GM19452 (cell line): ENCODE results near the gene TUSC2.

Experiments used
- ATAC-seq: cut with Tn5 transposase; IDR thresholded peaks from one replicate; pipeline ENCODE4 v1.9.1; 2021; ENCODE audit not compliant: unreplicated experiment

The TUSC2 gene

GRCh38 chr3:50337175-50337861 is 9.3 kb upstream of the TUSC2 start:
- ATAC-seq = peak; percentile 68

- ATAC-seq = peak; percentile 38
These were observed 8.6 kb upstream of the TUSC2 start for GRCh38 chr3:50336452-50337174.

DNA sequence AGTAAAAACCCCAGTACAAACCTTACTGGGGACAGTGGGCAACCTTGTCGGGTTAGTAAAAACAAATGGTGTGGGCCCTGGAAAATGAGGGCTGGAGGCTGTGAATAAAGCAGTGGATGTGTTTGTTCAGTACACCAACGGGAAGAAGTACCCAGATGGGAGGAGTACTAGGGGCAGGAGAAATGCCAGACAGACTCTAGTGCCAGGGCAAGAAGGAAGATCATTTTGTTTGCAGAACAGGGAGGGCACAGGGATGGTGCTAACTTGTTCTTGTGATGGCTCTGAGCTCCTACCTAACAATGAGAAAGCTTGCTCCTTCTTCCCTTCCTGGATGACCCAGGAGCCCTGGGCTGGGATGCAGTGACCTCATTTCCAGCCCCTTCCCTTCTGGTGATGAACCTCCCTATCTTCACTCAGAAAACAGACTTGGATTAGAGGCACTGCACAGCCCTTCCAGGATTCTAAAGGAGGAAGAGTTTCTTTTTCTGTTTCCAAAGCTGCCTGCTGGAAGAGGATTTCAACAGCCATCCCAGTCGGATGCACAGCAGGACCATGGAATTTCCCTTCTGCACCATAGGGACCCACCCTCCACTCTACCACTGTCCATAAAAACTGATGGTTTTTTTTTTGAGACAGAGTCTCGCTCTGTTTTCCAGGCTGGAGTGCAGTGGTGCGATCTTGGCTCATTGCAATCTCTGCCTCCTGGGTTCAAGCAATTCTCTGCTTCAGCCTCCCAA is 6.5 kb upstream of the TUSC2 start:
- ATAC-seq = no peak

DNA sequence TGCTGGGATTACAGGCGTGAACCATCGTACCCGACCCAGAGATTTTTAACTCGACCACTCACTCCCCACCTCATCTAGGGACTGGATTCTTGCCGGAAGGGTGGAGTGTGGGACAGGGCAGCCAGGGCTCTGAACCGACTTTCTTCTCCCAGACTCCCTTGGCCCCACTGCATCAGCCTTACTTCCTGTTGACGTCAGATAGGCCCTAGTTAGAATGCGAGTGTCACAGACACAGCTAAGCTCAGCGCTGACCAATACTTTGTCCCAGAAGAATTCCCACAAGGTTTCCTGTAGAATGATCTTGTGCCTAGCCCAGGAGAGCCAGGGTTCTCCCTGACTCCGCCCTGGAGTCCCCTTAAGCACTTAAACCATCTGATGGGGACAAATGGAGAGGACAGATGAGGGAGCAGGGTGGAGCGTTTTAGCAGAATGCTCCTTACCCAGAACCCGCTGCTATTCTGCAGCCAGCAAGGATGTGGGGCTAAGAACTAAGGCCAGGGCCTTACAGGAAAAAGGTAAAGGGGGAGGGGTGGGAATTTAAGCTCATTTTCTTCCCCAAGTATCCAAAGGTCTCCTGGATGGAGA is 5.8 kb upstream of the TUSC2 start:
- ATAC-seq = no peak

DNA sequence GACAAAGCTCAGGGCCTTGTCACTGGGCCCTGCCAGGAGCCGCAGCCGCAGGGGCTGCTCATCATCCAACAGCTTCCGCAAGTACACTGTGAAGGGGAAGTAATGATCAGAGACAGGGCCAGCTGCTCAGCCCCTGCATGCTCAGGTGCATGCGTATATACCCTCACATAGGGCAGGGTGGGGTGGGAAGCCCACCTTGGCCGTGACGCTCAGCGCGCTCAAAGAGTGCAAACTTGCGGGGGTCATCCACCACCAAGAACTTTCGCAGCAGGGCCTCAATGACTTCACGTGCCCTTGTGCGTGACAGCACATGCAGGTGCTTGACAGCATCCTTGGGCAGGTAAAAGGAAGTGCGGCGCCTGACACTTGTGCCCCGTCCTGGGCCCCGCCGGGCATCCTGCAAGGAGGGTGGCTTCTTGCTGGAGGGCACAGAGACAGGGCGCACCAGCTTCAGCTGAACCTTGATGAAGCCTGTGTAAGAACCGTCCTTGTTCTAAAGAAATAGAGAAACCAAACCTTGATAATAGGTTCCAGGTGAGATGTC is 3.4 kb upstream of the TUSC2 start:
- no peak for ATAC-seq

GRCh38 chr3:50330330-50330729 is 2.3 kb upstream of the TUSC2 start:
- ATAC-seq = no peak

- ATAC-seq = no peak
These were observed 894 bp downstream of the TUSC2 start for GRCh38 chr3:50327129-50327528.

DNA sequence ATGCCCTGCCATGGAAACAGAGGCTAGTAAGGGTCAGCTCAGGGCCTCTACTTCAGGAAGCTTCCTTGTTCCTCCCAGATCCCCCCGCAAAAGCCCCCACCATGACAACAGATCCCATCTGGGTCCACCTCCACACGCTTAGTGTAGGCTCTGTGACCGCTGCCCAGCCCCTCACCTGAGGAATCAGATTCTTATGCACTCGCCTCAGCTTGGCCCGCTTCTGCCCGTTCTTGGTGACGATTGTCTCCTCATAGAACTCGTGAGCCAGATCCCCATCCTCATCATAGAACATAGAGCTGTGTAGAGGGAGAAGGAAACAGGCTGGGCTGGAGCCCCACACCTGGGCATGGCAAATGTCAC is 1.9 kb downstream of the TUSC2 start:
- ATAC-seq = no peak

DNA sequence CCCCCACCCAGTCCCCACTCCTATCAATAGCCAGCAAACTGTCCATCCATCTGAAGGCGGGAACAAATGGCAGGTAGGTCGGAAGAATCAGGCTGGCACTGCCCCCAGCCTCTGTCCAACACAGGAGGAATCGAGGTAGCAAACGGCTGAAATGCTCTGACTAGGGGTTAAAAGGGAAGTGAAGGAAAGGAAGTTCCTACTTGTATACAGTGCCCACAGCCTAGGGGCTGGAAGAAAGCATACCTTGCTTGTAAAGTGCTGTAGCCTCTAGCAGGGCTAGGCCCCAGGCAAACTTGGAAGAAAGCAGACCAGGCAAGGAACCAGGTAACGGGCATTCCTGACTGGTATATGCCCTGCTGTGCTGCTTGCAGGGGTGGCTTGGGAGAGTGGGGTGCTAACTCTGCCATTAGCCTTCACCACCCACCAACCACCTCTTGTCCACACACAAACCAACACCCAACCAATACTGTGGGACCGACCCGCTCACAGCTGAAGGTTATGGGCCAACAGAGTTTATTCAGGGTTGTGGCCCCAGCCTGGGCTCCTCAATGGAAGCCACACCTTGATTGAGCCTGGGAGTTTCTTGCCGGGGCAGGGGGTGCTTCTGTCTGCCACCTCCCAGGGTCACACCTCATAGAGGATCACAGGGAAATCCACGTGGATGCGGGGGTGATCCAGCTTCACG is 2.4 kb downstream of the TUSC2 start:
- ATAC-seq = no peak

DNA sequence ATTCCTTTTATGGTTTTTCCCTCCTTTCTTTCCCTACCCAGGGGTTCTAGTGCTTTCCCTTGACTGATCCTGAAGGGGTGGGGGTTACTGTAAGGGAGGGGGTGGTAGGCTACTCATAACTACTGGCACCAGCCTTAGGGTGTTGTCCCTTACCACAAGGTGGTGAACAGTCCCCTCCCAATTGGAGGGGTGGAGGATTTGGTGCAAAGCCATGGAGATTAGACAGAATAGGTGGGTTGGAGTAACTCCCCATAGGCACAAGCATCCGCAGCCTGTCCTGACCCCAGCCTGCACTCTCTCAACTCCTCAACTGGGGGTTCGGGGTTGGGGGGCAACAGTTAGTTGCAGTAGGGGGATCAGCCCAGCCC is 2.9 kb downstream of the TUSC2 start:
- ATAC-seq = no peak

DNA sequence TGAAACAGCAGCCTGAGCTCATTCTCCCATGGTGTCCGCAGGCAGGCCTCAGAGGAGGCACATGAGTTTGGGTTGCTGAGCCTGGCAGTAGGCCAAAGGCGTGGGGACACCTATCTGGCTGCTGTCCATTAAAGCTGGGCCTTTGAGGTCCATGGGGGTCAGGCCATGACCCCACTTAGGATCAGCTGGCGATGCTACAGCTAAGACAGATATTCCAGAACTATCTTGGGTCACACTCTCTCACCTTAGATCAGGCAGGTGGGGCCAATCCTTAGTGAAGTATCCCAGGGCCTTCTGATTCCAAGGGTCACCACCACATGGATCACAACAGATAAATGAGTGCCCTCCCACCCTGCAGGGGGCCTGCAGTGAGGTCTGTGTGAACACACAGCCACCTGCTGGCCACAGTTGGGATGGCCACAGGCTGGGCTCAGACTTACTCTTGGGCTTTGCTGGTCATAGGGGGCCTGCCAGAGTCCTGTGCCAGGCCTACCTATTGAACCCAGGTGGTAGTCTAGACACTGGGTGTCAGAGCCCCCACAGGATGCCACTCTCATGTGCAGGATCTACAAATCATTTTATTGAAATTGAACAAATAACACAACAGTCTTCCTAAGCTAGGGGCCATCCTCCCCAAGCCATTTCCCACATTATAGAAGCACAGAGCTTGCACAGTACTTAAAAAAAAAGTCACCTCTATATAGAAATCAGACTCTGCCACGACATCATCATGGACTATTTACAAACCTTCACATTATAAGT is 3.5 kb downstream of the TUSC2 start:
- ATAC-seq = no peak

GRCh38 chr3:50323614-50324199 is 4.3 kb downstream of the TUSC2 start:
- no peak for ATAC-seq

DNA sequence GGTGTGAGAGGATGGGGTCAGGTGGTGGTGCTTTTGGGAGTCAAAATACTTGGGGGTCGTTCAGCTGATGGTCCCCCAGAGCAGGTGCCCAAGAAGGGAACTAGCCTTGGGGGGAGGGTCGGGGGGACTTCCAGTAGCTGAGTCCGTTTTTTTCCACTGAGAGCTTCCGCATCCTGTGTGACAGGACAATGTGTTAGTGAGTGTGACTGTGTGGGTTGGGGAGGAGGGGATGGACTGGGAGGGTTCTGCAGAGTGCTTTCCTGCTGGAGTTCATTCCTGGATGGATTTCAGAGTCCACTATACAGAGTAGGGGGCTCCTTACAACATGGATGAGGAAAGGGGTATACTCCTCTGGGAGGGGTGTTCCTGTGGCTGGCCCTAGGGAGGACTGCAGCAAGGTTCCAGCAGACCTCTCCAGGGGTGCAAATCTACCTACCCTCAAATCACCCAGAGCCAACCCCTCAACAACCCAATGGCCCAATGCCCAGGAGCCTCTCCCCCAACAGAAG is 4.9 kb downstream of the TUSC2 start:
- no peak for ATAC-seq

DNA sequence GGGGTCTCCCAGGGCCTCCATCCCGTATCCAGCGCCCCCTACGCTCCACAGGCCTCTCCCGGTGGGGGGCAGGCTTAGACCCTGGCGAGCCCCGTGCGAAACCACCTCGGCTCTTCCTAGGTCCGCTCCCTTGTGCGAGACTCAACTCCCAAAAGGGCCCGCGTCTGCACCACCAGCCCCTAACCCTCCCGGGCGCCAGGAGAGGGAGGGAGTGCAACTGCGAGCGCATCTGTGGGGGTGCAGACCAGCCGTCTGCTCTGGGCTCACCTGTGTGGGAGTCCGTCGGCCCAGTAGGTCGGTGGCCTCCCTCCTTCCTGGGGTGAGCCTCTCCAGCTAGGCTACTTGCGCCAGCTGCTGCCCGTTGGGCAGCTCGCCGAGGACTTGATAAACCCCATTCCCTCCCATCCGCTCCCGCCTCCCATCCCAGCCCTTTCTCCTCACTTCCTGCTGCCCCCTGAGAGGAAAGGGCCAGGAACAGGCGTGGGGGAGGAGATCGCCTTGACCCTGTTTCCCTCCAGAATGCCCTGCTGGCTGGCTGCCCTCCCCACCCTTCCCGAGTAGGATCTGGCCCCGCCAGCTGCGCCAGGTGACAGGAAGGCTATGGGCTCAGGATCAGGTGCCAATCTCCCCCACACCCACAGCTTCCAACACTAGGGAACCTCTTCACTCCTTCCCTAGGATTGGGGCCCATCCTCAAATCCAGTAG is 5.5 kb downstream of the TUSC2 start, which contains the start of gene HYAL2:
Gene HYAL2, minus strand, starts transcription at position 360 of the 706 bp plus-strand sequence. CDS start 2,256 bp downstream, outside the sequence.
- no peak for ATAC-seq

GRCh38 chr3:50322115-50322385 is 6.0 kb downstream of the TUSC2 start:
- no peak for ATAC-seq

GRCh38 chr3:50321336-50322114 is 6.5 kb downstream of the TUSC2 start:
- peak; percentile 79 for ATAC-seq

GRCh38 chr3:50320853-50321335 is 7.1 kb downstream of the TUSC2 start:
- ATAC-seq = peak; percentile 48
